ENCODE measurements around the gene ZNF786.

ZNF786 gene

DNA sequence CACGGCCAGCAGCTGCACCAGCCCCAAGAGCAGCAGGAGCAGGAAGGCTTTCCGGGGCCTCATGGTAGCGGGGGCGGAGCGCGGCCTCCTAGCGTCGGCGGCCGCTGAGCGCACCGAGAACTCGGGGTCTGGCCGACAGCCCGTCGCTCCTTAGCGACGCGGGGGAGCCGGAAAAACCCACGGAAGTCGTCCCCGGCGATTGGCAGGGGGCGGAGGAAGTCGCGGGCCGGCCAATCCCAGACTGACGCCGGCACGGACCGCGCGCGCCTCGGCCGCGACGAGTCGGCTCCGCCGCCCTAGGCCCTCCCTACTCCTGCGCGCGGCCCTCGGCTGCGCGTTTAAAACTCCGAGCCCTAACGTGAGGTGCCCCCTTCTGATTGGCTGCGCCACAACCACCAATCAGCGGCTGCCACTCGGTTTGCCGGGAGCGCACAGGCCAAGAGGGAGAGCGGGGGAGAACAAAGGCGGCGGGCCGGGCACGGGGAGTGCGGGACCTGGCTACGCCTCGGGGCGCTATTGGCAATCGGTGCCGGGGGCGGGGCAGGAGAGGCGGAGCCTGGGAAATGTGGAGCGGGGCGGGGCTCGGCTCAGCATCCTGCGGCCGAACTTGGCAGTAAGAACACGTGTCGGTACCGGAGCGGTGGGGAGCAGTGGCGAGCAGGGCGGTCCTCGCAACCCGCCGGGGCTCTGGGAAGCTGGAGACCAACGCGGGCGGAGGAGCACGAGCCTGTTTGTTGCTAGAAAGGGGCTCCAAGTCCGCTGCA, 62.0 kb downstream of the ZNF786 start, which contains the start of gene PDIA4:
Gene PDIA4, minus strand, starts transcription at position 160 of the 764 bp plus-strand sequence. Its CDS starts 97 bp downstream, at position 63.
- Histone ChIP-seq H3K27ac (ENCODE audit: low read depth, low read length) (peak within 1 kb of the TSS; percentile 92), H3K27me3 (ENCODE audit: control insufficient read depth, insufficient read depth, low read length) (no peaks in the 10 kb centered on the region), H3K4me1 (ENCODE audit: control insufficient read depth, insufficient read depth, low read length) (peaks cover 27% of the 10 kb centered on the region)

DNA sequence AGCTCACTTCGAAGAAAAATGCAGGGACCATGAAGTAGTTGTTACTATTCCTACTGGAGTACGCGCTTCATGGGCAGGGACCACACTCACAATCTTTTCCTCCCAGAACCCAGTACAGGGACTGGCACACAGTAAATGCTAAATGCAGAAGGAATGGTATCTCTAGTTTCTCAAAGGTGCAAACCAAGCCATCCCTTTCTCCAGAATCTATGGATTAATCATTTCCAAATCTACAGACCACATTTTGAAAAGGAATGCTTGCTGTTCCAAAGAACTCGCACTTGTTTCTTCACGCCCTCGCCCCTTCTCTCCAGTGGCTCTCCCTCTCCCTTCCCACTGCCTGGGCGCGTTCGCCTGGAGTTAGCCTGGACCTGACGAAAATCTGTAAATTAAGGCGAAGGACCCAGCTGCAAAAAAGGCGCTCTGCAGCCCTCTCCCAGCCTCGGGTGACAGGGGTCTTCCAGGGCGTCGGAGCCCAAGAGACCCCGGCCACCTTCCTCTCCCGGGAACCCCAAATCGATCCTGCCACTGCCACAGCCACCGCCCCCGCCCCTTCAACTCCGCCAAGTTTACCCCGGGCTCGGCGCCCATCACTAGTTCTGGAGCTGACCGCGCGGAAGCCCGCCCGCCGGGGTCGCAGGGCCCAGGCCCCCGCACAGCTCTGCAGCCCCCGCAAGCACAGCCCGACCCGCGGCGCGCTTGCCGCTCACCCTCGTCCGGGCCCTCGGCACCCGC, 62.7 kb downstream of the ZNF786 start:
- H3K4me1 ChIP-seq (ENCODE audit: control insufficient read depth, insufficient read depth, low read length) = peaks cover 34% of the 10 kb centered on the region
- H3K9ac ChIP-seq (ENCODE audit: low read length) = peak overlapping the region; percentile 97
- peak overlapping the region; percentile 92 for H3K27ac ChIP-seq (ENCODE audit: low read depth, low read length)
- 0 out of 2 replicates have a peak, but pooled peaks cover 12% of the 10 kb centered on the region for H3K36me3 ChIP-seq (ENCODE audit: control insufficient read depth, insufficient read depth, low read length)
- H3K27me3 ChIP-seq (ENCODE audit: control insufficient read depth, insufficient read depth, low read length) = no peaks in the 10 kb centered on the region
- no peaks in the 10 kb centered on the region for H3K9me3 ChIP-seq (ENCODE audit: control insufficient read depth, insufficient read depth, low read depth, low read length)
- peak overlapping the region; percentile 71 for H3K4me3 ChIP-seq (ENCODE audit: low read depth, low read length)

More for the DNA sequence above, 62.0 kb downstream of the ZNF786 start, which contains the start of gene PDIA4:
- Histone ChIP-seq H3K9ac (ENCODE audit: low read length) (peak within 1 kb of the TSS; percentile 97), H3K36me3 (ENCODE audit: control insufficient read depth, insufficient read depth, low read length) (0 out of 2 replicates have a peak, but pooled peaks cover 10% of the 10 kb centered on the region), H3K4me3 (ENCODE audit: low read depth, low read length) (peak within 1 kb of the TSS; percentile 71), H3K9me3 (ENCODE audit: control insufficient read depth, insufficient read depth, low read depth, low read length) (no peaks in the 10 kb centered on the region)

DNA sequence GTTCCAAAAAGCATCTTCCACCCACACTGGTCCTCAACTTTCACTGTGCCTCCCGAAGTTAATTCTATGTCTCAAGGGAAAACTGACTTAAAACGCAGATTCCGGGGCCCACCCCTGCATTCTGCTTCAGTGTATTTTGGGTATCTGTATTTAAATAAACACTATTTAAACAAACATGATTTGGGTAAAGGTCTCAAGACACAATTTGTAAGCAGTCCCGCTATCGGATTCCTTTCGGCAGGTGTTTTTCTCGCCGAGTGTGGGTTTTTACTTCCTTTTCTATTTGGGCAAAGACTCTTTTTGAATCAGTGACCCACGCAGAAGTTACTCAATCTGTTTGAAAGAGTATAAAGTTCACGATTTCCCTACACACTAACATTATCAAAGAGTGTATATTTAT, 63.5 kb downstream of the ZNF786 start:
- Histone ChIP-seq H3K9ac (ENCODE audit: low read length) (peak overlapping the region; percentile 97), H3K27me3 (ENCODE audit: control insufficient read depth, insufficient read depth, low read length) (no peaks in the 10 kb centered on the region), H3K9me3 (ENCODE audit: control insufficient read depth, insufficient read depth, low read depth, low read length) (no peaks in the 10 kb centered on the region), H3K36me3 (ENCODE audit: control insufficient read depth, insufficient read depth, low read length) (0 out of 2 replicates have a peak, but pooled peaks cover 12% of the 10 kb centered on the region), H3K4me3 (ENCODE audit: low read depth, low read length) (peak overlapping the region; percentile 71), H3K4me1 (ENCODE audit: control insufficient read depth, insufficient read depth, low read length) (peaks cover 39% of the 10 kb centered on the region), H3K27ac (ENCODE audit: low read depth, low read length) (no peak overlapping the region)

DNA sequence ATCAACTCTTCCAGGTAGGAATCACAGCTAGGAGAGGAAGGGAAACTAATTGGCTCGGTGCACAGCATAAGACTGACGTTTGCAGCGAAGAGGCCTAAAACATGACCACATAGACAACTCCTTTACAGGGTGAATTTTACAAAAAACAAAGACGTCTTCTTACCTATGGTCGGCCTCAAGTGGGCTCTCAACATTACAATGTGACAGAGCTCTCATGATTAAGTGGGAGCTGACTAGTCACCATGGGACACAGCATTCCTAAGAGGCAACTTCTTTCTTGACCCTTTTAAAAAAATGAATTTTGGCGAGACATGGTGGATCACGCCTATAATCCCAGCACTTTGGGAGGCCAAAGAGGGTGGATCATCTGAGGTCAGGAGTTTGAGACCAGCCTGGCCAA, 66.9 kb downstream of the ZNF786 start:
- no peaks in the 10 kb centered on the region for H3K9me3 ChIP-seq (ENCODE audit: control insufficient read depth, insufficient read depth, low read depth, low read length)
- H3K9ac ChIP-seq (ENCODE audit: low read length) = no peak overlapping the region
- H3K4me3 ChIP-seq (ENCODE audit: low read depth, low read length) = no peak overlapping the region
- H3K27ac ChIP-seq (ENCODE audit: low read depth, low read length) = peak overlapping the region; percentile 59
- H3K27me3 ChIP-seq (ENCODE audit: control insufficient read depth, insufficient read depth, low read length) = no peaks in the 10 kb centered on the region
- peaks cover 35% of the 10 kb centered on the region for H3K36me3 ChIP-seq (ENCODE audit: control insufficient read depth, insufficient read depth, low read length)
- peaks cover 43% of the 10 kb centered on the region for H3K4me1 ChIP-seq (ENCODE audit: control insufficient read depth, insufficient read depth, low read length)

DNA sequence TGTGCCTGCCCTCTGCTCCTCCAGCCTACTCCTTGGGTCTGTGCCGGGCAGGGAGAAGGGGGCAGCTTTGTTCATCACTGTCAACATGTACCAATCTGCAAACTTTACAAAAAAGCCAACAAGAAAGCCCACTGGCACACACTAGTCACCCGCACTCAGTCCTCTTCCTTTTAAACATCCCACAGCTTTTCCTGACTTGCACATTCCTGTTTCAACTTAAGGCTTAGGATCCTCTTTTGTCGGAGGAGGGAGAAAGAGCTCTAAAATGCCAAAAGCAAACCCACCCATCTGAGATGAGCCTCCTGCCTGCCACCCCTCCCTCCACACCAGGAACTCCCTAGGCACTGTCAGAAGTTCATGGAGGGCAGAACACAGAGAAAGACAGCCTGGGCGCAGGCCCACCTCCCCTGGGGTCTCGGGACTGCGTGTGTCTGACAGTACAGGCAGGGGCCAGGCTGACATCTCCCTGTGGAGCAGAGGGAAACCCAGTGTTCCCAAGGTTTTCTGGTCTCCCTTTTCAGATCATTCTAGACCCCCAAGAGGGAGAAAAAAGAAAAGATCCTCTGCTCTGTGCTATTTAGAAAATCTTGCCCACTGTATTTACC, 67.7 kb downstream of the ZNF786 start:
- Histone ChIP-seq H3K4me1 (ENCODE audit: control insufficient read depth, insufficient read depth, low read length) (peaks cover 43% of the 10 kb centered on the region), H3K9me3 (ENCODE audit: control insufficient read depth, insufficient read depth, low read depth, low read length) (no peaks in the 10 kb centered on the region), H3K4me3 (ENCODE audit: low read depth, low read length) (no peak overlapping the region), H3K27me3 (ENCODE audit: control insufficient read depth, insufficient read depth, low read length) (no peaks in the 10 kb centered on the region), H3K9ac (ENCODE audit: low read length) (peak overlapping the region; percentile 14), H3K27ac (ENCODE audit: low read depth, low read length) (peak overlapping the region; percentile 59), H3K36me3 (ENCODE audit: control insufficient read depth, insufficient read depth, low read length) (peaks cover 41% of the 10 kb centered on the region)

DNA sequence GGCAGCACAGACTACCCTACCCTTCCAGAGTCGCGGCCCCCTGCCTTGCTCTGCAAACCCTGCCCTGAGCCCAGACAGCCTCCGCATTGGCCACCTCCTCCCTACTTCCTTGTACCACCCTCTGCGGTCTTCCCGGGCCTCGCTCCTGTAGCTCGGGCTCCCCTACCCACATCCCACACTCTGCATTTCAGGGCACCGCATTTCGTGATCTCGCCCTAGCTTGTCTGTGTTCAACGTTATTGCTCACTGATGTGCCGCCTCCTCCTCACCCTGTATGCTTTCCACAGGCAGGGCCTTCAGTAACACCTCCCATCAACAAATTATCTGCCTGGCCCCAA, 68.8 kb downstream of the ZNF786 start:
- Histone ChIP-seq H3K36me3 (ENCODE audit: control insufficient read depth, insufficient read depth, low read length) (peaks cover 50% of the 10 kb centered on the region), H3K4me3 (ENCODE audit: low read depth, low read length) (no peak overlapping the region), H3K27ac (ENCODE audit: low read depth, low read length) (no peak overlapping the region), H3K9me3 (ENCODE audit: control insufficient read depth, insufficient read depth, low read depth, low read length) (no peaks in the 10 kb centered on the region), H3K27me3 (ENCODE audit: control insufficient read depth, insufficient read depth, low read length) (no peaks in the 10 kb centered on the region), H3K4me1 (ENCODE audit: control insufficient read depth, insufficient read depth, low read length) (peaks cover 36% of the 10 kb centered on the region), H3K9ac (ENCODE audit: low read length) (no peak overlapping the region)

DNA sequence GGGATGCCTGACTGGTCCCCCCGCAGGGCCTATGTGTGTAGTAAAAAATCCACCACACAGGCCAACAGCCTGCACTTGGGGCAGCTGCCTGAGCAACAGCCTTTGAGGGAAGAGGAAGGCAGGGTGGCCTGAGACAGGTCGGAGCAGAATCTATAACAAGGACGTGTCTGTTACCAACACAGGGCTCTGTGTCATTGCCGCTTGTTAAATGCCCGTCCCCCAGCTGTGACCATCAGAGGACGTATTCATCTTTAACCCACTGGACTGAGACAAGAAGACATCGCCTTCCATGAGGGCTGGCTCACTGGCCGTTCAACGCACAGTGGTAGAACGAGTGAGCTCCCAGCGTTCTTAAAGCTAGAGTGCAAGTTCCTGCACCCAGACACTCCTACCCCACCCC, 70.0 kb downstream of the ZNF786 start:
- Histone ChIP-seq H3K27ac (ENCODE audit: low read depth, low read length) (no peak overlapping the region), H3K9me3 (ENCODE audit: control insufficient read depth, insufficient read depth, low read depth, low read length) (no peaks in the 10 kb centered on the region), H3K4me3 (ENCODE audit: low read depth, low read length) (no peak overlapping the region), H3K27me3 (ENCODE audit: control insufficient read depth, insufficient read depth, low read length) (no peaks in the 10 kb centered on the region), H3K9ac (ENCODE audit: low read length) (no peak overlapping the region), H3K36me3 (ENCODE audit: control insufficient read depth, insufficient read depth, low read length) (peaks cover 58% of the 10 kb centered on the region), H3K4me1 (ENCODE audit: control insufficient read depth, insufficient read depth, low read length) (peaks cover 30% of the 10 kb centered on the region)
